Heart right ventricle (tissue), 16 donors: ENCODE measurements around the gene ZNF764. TPM values are rescaled to one million over a fixed set of nuclear protein-coding genes. Genes with fewer than 3 reads are reported as not detected.
A peak's percentile ranks its signal among the peaks of the same experiment; 100 is the strongest.

Experiments
- ATAC-seq, 8 donors: fragments of 200-7000 bp; cut with Tn5 transposase; one replicate each; pipeline ENCODE4 v1.9.1; 2020; ENCODE audit warnings: mild to moderate bottlenecking in 8 of 8, moderate library complexity in 8 of 8, moderate number of reproducible peaks in 1 of 8
- DNase-seq, 2 donors: peaks; one replicate each; pipeline ENCODE4 v3.0.0-alpha.2; 2020
- H3K27ac ChIP-seq, 10 donors: fragments of 200-600 bp; sonication (generic) in 2 of 10; one replicate each; pipeline versions ENCODE4 v1.5.0 to v1.8.0; 2020 to 2022; ENCODE audit warnings: mild to moderate bottlenecking in 3 of 10
- H3K27me3 ChIP-seq, 7 donors: fragments of 200-600 bp; one replicate each; pipeline ENCODE4 v1.8.0; 2021 to 2022; ENCODE audit warnings: mild to moderate bottlenecking in 2 of 7
- H3K36me3 ChIP-seq, 9 donors: fragments of 200-600 bp; sonication (generic) in 1 of 9; one replicate each; pipeline versions ENCODE4 v1.5.0 to v1.8.0; 2020 to 2022; ENCODE audit warnings: mild to moderate bottlenecking in 2 of 9
- H3K4me1 ChIP-seq, 9 donors: fragments of 200-600 bp; sonication (generic) in 1 of 9; one replicate each; pipeline versions ENCODE4 v1.5.0 to v1.8.0; 2020 to 2022; ENCODE audit warnings: mild to moderate bottlenecking in 4 of 9
- H3K4me3 ChIP-seq, 10 donors: fragments of 200-600 bp; sonication (generic) in 2 of 10; one replicate each; pipeline versions ENCODE4 v1.5.0 to v1.8.0; 2020 to 2022; ENCODE audit warnings: mild to moderate bottlenecking in 7 of 10, moderate library complexity in 2 of 10
- H3K9me3 ChIP-seq, 11 donors: fragments of 200-600 bp in 10 of 11; sonication (generic) in 2 of 11; one replicate each; pipeline versions ENCODE4 v1.5.0 to v1.8.0; 2013 to 2022; ENCODE audit warnings: mild to moderate bottlenecking in 2 of 11, control low read depth in 1 of 11, moderate library complexity in 1 of 11
- WGBS, 2 donors: extraction: QIAGEN DNeasy Blood & Tissue Kit; methylation state at CpG; one replicate each; pipeline ENCODE4 v1.1.7; 2013; ENCODE audit warnings: inconsistent platforms in 1 of 2; 5-methylcytosine and 5-hydroxymethylcytosine counted together
- intact Hi-C, 10 donors: fragments of 100-400 bp; cut with DNase I; formaldehyde crosslinking; loops; one replicate each; pipeline versions ENCODE4 v1.11.1 to v1.14.2; 2022
- polyA plus RNA-seq, 2 donors: library from polyadenylated mRNA; stranded (reverse); fragments of 200-250 nt; gene quantifications; one replicate each; pipeline ENCODE4 v1.2.3, GENCODE V29; 2013
- total RNA-seq, 10 donors: library from RNA; stranded (reverse); fragmentation: NEBNext Ultra II Directional in 3 of 10; extraction: Animal tissue kit (Norgen Biotek cat#: 25700) in 3 of 10; gene quantifications; one replicate each; pipeline versions ENCODE4 v1.2.1 to v1.2.4, GENCODE V29; 2021 to 2023
- TF ChIP-seq, protein P1 (sequence below), 9 donors: fragments of 200-600 bp; sonication (generic) in 2 of 9; IDR thresholded peaks; one replicate each; pipeline versions ENCODE4 v1.5.0 to v1.8.0; 2021 to 2022; ENCODE audit warnings: antibody characterized with exemption in 9 of 9, mild to moderate bottlenecking in 5 of 9, moderate library complexity in 1 of 9
- donor health status: Arrhythmogenic right ventricular cardiomyopathy.
- donor health status: ischemic (EF 13 %, LVEDD 7.1; RV severe dilation, severe dysfunction).
- donor health status: healthy with polysubstance abuse.
- donor health status: DM: no; HTN: yes; CAD: no.
- donor health status: DM: no; HTN: no; CAD: no.
- donor health status: ischemic (EF 25% LVEDD 6.9; RV normal size, moderate dysfunction).
- donor health status: ischemic (EF 25% LVEDD 5.7; RV mildly dilated, moderate dysfunction).
- donor health status: healthy.
- donor health status: DM: yes; HTN: yes; CAD: no.
- donor health status: Ischemic cardiomyopathy.
- donor health status: ischemic (EF 35%, LVEDD 5.7; RV mildly dilated, moderate dysfunction).
- donor health status: nonischemic (EF 11% LVEDD 7.7; RV severe dilation, severe dysfunction).
- donor health status: DM: yes; HTN: yes; CAD: no.
- donor health status: PGD.
- donor health status: ischemic (EF 29% LVEDD 5.4; RV normal size, mild dysfunction).
- donor health status: nonischemic (EF 23%, LVEDD 6.1; RV moderate dilation, normal function).

Gene ZNF764
- total and polyA plus RNA-seq, 12 donors = 5.6 to 15.3 (median 10.3) TPM

DNA sequence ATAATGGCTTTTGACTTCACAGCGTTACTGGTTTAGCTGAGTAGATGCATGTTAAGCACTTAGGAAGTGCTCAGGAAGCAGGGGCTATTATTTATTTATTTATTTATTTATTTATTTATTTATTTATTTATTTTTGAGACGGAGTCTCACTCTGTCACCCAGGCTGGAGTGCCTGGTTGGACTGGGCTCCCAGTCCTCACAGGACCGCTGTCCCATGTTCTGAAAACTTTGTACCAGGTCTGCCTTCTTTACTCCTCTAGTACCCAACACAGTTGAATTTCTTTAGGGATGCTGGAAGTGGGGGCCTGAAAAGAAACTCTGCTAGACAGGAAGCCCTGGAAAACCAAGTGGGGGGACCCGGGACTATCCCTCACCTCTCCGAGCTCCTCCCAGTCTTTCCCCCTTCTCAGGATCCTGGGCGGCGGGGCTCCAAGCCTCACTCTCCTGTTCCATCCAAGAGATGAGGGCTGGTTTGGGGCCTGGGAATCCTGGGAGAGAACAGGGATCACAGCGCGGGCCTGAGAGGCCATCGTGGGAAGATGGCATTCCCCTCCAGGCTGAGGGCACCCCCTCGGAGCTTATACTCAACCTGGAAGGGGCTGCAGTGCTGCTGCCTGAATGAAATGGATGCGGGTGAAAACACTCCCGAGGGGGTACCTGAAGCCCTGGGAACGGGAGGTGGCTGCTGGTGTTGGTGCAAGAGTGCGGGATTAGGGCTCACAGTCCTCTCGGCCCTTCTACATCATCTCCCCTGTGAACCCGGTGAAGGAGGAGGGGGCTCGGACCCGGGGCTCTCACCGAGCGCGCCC is 12.7 kb upstream of the ZNF764 start:
- intact Hi-C loops = loop anchor here in 6 of 10 donors (1.0 to 10.0 kb wide), 8 partner anchors 12 to 126 kb away; partner anchors contain the start of genes ZNF768 (in 4 of the 6), ZNF747 (in 2 of the 6), ZNF785 (in 2 of the 6) and PRR14 (in 1 of the 6)
- DNase-seq (peak; percentile 34 to 38), ATAC-seq (peak in 6 of 8 donors; percentile 2 to 21 (median 12))
- H3K27ac ChIP-seq = peak overlapping the region; percentile 96 to 99 (median 99)
- H3K4me3 ChIP-seq = peak overlapping the region; percentile 65 to 90 (median 83)
- TF ChIP-seq, protein P1, sequence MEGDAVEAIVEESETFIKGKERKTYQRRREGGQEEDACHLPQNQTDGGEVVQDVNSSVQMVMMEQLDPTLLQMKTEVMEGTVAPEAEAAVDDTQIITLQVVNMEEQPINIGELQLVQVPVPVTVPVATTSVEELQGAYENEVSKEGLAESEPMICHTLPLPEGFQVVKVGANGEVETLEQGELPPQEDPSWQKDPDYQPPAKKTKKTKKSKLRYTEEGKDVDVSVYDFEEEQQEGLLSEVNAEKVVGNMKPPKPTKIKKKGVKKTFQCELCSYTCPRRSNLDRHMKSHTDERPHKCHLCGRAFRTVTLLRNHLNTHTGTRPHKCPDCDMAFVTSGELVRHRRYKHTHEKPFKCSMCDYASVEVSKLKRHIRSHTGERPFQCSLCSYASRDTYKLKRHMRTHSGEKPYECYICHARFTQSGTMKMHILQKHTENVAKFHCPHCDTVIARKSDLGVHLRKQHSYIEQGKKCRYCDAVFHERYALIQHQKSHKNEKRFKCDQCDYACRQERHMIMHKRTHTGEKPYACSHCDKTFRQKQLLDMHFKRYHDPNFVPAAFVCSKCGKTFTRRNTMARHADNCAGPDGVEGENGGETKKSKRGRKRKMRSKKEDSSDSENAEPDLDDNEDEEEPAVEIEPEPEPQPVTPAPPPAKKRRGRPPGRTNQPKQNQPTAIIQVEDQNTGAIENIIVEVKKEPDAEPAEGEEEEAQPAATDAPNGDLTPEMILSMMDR (IDR thresholded peaks at IDR 0.05) = no peak
- no peaks in the 10 kb centered on the region for H3K27me3 ChIP-seq
- H3K36me3 ChIP-seq = peaks cover 0 to 14% (median 0%) of the 10 kb centered on the region in 9 donors
- WGBS, 2 donors = 6 to 7% methylated on average over 22 of the region's 22 CpGs
- no peaks in the 10 kb centered on the region for H3K9me3 ChIP-seq
- peaks cover 6 to 50% (median 23%) of the 10 kb centered on the region in 9 donors for H3K4me1 ChIP-seq

DNA sequence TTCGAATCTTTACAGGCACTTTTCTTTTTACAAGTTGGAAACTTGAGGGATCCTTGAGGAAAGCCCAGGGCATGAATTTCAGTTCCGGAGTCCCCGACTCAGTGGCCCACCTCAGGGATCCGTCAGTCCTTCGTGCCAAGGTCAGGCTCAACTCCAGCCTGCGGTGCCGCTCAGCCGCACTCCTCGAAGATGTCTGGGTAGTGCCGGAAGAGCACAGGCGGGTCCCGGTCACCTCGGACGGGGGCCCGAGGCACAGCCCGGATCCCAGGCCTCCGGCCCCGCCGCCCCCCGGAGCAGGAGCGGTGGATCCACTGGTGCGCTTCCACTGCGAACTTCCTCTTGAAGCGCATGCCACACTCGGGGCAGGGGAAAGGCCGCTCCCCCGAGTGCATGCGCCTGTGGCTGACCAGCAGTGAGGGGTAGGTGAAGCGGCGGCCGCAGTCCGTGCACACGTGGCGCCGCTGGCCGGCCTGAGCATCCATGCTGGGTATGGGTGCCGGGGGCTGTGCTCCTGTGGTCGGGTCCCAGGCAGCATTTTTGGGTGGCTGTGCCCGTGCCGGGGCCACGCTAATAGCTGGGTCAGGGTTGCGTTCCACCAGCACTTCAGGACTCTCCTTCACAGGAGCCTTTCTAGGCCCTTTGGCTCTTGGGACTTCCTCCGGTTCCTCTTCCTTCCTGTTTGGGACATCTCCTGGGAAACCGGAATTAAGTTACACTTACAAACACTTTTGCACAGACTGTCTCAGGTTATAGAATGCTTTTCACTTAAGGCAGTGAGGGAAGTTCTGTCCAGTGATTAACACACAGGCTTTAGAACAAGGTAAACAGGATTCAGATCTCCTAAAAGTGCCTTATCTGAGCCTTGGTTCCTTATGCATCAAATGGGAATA is 11.8 kb upstream of the ZNF764 start:
- Histone ChIP-seq H3K27ac (peak overlapping the region in 9 of 10 donors; percentile 96 to 99 (median 99)), H3K4me3 (peak overlapping the region in 8 of 10 donors; percentile 69 to 90 (median 84)), H3K27me3 (no peaks in the 10 kb centered on the region), H3K36me3 (peaks cover 0 to 13% (median 0%) of the 10 kb centered on the region in 9 donors), H3K9me3 (no peaks in the 10 kb centered on the region), H3K4me1 (peaks cover 6 to 50% (median 23%) of the 10 kb centered on the region in 9 donors)
- intact Hi-C loops = loop anchor here in 7 of 10 donors (1.0 to 10.0 kb wide), 8 partner anchors 11 to 135 kb away; partner anchors contain the start of genes ZNF768 (in 4 of the 7), ZNF747 (in 2 of the 7), DCTPP1 (in 1 of the 7) and PRR14 (in 1 of the 7)
- WGBS, 2 donors = 68 to 81% methylated on average over 44 of the region's 44 CpGs
- no peak for DNase-seq
- TF ChIP-seq, protein P1 (IDR thresholded peaks at IDR 0.05) = no peak
- ATAC-seq = no peak

DNA sequence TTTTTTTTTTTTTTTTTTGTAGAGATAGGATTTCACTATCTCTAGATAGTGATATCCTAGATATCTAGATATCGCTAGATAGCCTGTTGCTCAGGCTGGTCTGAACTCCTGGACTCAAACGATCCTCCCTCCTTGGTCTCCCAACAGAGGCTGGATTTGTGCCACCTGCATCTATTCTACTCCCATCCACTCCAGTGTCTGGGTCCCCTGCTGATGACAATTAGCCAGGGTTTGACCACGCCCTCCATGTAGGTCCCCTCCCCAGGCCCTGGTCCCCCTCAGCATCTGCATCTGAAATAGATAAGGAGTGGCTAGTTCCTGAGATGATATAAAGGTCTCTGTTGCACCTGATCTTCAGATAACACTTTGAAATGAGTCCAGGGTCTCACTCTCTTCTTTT is 11.1 kb upstream of the ZNF764 start:
- WGBS, 2 donors = 89 to 91% methylated on average over 3 of the region's 3 CpGs
- Histone ChIP-seq H3K4me3 (no peak overlapping the region), H3K36me3 (peaks cover 0 to 13% (median 0%) of the 10 kb centered on the region in 9 donors), H3K27ac (peak overlapping the region in 3 of 10 donors; percentile 79 to 99 (median 99)), H3K9me3 (no peaks in the 10 kb centered on the region), H3K27me3 (no peaks in the 10 kb centered on the region), H3K4me1 (peaks cover 6 to 50% (median 23%) of the 10 kb centered on the region in 9 donors)
- DNase-seq (no peak), ATAC-seq (no peak)
- intact Hi-C loops = loop anchor here in 1 of 10 donors (10.0 kb wide), 1 partner anchor 134 kb away; the partner anchor contains the start of gene DCTPP1
- TF ChIP-seq, protein P1 (IDR thresholded peaks at IDR 0.05) = no peak
